HEK293 (cell line): ENCODE data around the gene KIF17.

Source experiments
- KLF16 ChIP-seq: fragments of 450-650 bp; formaldehyde crosslinking; IDR thresholded peaks from 2 replicates; pipeline ENCODE4 v1.5.1; 2017; ENCODE audit warnings: missing biosample characterization, missing genetic modification characterization
- ZNF202 ChIP-seq: fragments of 450-650 bp; formaldehyde crosslinking; IDR thresholded peaks from 2 replicates; pipeline ENCODE4 v1.5.1; 2016; ENCODE audit warnings: missing biosample characterization, missing genetic modification characterization, borderline replicate concordance
- ZNF610 ChIP-seq: fragments of 450-650 bp; formaldehyde crosslinking; IDR thresholded peaks from 2 replicates; pipeline ENCODE4 v1.5.1; 2016; ENCODE audit warnings: missing biosample characterization, missing genetic modification characterization, borderline replicate concordance
- TF ChIP-seq, protein P1 (sequence below): fragments of 450-650 bp; formaldehyde crosslinking; conservative IDR thresholded peaks from 2 replicates; pipeline ENCODE4 v1.5.1; 2016; ENCODE audit warnings: low read depth, missing biosample characterization, missing genetic modification characterization
- TF ChIP-seq, protein P2 (sequence below): fragments of 450-650 bp; formaldehyde crosslinking; IDR thresholded peaks from 2 replicates; pipeline ENCODE4 v1.5.1; 2016; ENCODE audit warnings: missing biosample characterization, missing genetic modification characterization
- TF ChIP-seq, protein P3 (sequence below): fragments of 450-650 bp; formaldehyde crosslinking; IDR thresholded peaks from 2 replicates; pipeline ENCODE4 v1.5.1; 2016; ENCODE audit warnings: missing biosample characterization, missing genetic modification characterization

DNA sequence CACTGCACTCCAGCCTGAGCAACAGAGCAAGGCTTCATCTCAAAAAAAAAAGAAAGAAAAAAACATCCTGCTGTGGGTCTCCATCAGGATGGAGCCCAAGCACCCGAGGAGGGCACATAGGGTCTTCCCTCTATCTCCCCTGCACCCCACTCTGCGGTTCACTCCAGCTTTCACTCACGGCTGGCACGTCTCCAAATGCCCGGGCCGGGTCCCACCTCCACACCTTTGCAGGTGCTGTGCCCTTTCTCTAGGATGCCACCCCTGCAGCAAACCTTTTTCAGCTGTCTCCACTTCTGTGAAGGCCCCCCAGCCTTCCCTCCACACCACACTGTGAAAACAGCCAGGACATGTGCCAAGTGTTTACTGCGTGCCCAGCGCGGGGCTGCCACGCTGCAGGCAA is 34.2 kb downstream of the KIF17 start:
- TF ChIP-seq, protein P1, sequence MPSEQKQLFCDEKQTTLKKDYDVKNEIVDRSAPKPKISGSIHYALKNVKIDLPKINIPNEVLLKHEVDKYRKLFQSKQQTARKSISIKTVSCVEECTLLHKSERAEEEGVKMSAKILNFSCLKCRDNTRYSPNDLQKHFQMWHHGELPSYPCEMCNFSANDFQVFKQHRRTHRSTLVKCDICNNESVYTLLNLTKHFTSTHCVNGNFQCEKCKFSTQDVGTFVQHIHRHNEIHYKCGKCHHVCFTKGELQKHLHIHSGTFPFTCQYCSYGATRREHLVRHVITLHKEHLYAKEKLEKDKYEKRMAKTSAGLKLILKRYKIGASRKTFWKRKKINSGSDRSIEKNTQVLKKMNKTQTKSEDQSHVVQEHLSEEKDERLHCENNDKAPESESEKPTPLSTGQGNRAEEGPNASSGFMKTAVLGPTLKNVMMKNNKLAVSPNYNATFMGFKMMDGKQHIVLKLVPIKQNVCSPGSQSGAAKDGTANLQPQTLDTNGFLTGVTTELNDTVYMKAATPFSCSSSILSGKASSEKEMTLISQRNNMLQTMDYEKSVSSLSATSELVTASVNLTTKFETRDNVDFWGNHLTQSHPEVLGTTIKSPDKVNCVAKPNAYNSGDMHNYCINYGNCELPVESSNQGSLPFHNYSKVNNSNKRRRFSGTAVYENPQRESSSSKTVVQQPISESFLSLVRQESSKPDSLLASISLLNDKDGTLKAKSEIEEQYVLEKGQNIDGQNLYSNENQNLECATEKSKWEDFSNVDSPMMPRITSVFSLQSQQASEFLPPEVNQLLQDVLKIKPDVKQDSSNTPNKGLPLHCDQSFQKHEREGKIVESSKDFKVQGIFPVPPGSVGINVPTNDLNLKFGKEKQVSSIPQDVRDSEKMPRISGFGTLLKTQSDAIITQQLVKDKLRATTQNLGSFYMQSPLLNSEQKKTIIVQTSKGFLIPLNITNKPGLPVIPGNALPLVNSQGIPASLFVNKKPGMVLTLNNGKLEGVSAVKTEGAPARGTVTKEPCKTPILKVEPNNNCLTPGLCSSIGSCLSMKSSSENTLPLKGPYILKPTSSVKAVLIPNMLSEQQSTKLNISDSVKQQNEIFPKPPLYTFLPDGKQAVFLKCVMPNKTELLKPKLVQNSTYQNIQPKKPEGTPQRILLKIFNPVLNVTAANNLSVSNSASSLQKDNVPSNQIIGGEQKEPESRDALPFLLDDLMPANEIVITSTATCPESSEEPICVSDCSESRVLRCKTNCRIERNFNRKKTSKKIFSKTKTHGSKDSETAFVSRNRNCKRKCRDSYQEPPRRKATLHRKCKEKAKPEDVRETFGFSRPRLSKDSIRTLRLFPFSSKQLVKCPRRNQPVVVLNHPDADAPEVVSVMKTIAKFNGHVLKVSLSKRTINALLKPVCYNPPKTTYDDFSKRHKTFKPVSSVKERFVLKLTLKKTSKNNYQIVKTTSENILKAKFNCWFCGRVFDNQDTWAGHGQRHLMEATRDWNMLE (tag by site-specific recombination) = no peak
- TF ChIP-seq, protein P2, sequence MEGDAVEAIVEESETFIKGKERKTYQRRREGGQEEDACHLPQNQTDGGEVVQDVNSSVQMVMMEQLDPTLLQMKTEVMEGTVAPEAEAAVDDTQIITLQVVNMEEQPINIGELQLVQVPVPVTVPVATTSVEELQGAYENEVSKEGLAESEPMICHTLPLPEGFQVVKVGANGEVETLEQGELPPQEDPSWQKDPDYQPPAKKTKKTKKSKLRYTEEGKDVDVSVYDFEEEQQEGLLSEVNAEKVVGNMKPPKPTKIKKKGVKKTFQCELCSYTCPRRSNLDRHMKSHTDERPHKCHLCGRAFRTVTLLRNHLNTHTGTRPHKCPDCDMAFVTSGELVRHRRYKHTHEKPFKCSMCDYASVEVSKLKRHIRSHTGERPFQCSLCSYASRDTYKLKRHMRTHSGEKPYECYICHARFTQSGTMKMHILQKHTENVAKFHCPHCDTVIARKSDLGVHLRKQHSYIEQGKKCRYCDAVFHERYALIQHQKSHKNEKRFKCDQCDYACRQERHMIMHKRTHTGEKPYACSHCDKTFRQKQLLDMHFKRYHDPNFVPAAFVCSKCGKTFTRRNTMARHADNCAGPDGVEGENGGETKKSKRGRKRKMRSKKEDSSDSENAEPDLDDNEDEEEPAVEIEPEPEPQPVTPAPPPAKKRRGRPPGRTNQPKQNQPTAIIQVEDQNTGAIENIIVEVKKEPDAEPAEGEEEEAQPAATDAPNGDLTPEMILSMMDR = no peak
- TF ChIP-seq, protein P3, sequence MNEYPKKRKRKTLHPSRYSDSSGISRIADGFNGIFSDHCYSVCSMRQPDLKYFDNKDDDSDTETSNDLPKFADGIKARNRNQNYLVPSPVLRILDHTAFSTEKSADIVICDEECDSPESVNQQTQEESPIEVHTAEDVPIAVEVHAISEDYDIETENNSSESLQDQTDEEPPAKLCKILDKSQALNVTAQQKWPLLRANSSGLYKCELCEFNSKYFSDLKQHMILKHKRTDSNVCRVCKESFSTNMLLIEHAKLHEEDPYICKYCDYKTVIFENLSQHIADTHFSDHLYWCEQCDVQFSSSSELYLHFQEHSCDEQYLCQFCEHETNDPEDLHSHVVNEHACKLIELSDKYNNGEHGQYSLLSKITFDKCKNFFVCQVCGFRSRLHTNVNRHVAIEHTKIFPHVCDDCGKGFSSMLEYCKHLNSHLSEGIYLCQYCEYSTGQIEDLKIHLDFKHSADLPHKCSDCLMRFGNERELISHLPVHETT (tag by site-specific recombination) = no peak
- TF ChIP-seq KLF16 = no peak
- TF ChIP-seq ZNF202 (tag by site-specific recombination) = no peak
- TF ChIP-seq ZNF610 (tag by site-specific recombination) = no peak
